SK-N-SH treated with all-trans-retinoic acid at 6 μM for 48 hours (cell line): ENCODE measurements around the gene SLC25A39.

Experiments
- ARNTL ChIP-seq: fragments of 450-650 bp; formaldehyde crosslinking; IDR thresholded peaks from 2 replicates; pipeline ENCODE4 v1.5.0; 2020; ENCODE audit warnings: low read depth, mild to moderate bottlenecking, moderate library complexity, borderline replicate concordance
- BACH2 ChIP-seq: fragments of 250-450 bp; sonication (Bioruptor Pico); IDR thresholded peaks from 2 replicates; pipeline ENCODE4 v1.9.0; 2021; ENCODE audit warnings: mild to moderate bottlenecking, borderline replicate concordance
- ISL1 ChIP-seq: fragments of 250-450 bp; sonication (Bioruptor Pico); IDR thresholded peaks from 2 replicates; pipeline ENCODE4 v2.1.2; 2022; ENCODE audit warnings: mild to moderate bottlenecking, moderate library complexity
- RARB ChIP-seq: fragments of 250-450 bp; sonication (Bioruptor Pico); IDR thresholded peaks from 2 replicates; pipeline ENCODE4 v1.8.0; 2021; ENCODE audit warnings: mild to moderate bottlenecking, moderate library complexity
- SNAI2 ChIP-seq: fragments of 250-450 bp; sonication (Bioruptor Pico); IDR thresholded peaks from 2 replicates; pipeline ENCODE4 v1.5.0; 2020; ENCODE audit warnings: mild to moderate bottlenecking, moderate library complexity
- TCF4 ChIP-seq: fragments of 250-450 bp; sonication (Bioruptor Pico); IDR thresholded peaks from 2 replicates; pipeline ENCODE4 v1.8.0; 2021; ENCODE audit warnings: mild to moderate bottlenecking, moderate library complexity, borderline replicate concordance
- ZC3H10 ChIP-seq: fragments of 250-450 bp; sonication (Bioruptor Pico); IDR thresholded peaks from 2 replicates; pipeline ENCODE4 v1.5.1; 2021; ENCODE audit warnings: mild to moderate bottlenecking, moderate library complexity
- ZNF70 ChIP-seq: fragments of 450-650 bp; formaldehyde crosslinking; IDR thresholded peaks from 2 replicates; pipeline ENCODE4 v1.5.0; 2020; ENCODE audit warnings: mild to moderate bottlenecking, moderate library complexity
- ZNF8 ChIP-seq: fragments of 450-650 bp; formaldehyde crosslinking; IDR thresholded peaks from 2 replicates; pipeline ENCODE4 v1.5.0; 2020; ENCODE audit warnings: mild to moderate bottlenecking, moderate library complexity
- TF ChIP-seq, protein P1 (sequence below): fragments of 250-450 bp; sonication (Bioruptor Pico); IDR thresholded peaks from 2 replicates; pipeline ENCODE4 v1.5.1; 2020; ENCODE audit warnings: low read depth, mild to moderate bottlenecking, moderate library complexity
- TF ChIP-seq, protein P2 (sequence below): fragments of 250-450 bp; sonication (Bioruptor Pico); IDR thresholded peaks from 2 replicates; pipeline ENCODE4 v1.5.0; 2020; ENCODE audit warnings: mild to moderate bottlenecking, moderate library complexity
- TF ChIP-seq, protein P3 (sequence below): fragments of 250-450 bp; sonication (Bioruptor Pico); IDR thresholded peaks from 2 replicates; pipeline ENCODE4 v1.8.0; 2020; ENCODE audit warnings: mild to moderate bottlenecking, moderate library complexity, borderline replicate concordance

DNA sequence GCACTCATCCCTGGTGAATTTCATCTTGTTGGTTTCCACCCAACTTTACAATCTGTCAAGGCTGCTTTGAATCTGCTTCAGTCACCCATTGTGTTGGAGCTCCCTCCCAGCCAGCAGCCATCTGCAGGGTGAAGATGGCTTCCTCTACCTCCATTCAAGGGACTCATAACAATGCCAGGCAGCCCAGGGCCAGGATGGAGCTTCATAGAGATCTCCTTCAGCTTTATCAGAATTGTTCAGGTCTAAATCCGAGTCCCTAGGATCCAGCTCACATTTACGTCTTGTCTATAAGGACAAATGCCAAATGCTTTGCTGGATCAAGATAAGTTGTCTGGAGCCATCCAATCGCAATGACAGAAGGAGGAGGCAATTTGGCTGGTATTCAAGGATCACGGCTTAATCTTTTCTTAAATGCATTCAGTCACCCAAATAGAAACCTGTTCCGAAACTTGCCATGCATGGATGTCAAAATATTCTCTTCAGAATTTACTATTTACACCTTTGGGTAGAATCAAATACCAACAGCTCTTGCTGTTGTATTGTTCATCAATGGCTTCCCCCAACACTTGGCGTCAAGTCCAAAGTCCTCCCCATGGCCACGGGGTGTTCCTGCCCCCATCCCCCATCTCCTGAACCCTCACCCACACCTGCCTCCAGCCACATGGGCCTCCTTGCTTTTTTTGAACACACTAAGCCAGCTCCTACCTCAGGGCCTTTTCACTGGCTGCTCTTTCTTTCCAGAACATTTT, 42.8 kb upstream of the SLC25A39 start:
- TF ChIP-seq ZNF70 (CRISPR knock-in tag) = no peak
- no peak for TF ChIP-seq ARNTL (CRISPR knock-in tag)
- no peak for TF ChIP-seq ZC3H10 (CRISPR knock-in tag)
- TF ChIP-seq SNAI2 (CRISPR knock-in tag) = no peak
- TF ChIP-seq RARB = no peak
- TF ChIP-seq ISL1 (CRISPR knock-in tag) = no peak
- TF ChIP-seq, protein P1, sequence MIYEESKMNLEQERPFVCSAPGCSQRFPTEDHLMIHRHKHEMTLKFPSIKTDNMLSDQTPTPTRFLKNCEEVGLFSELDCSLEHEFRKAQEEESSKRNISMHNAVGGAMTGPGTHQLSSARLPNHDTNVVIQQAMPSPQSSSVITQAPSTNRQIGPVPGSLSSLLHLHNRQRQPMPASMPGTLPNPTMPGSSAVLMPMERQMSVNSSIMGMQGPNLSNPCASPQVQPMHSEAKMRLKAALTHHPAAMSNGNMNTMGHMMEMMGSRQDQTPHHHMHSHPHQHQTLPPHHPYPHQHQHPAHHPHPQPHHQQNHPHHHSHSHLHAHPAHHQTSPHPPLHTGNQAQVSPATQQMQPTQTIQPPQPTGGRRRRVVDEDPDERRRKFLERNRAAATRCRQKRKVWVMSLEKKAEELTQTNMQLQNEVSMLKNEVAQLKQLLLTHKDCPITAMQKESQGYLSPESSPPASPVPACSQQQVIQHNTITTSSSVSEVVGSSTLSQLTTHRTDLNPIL (CRISPR knock-in tag) = no peak
- TF ChIP-seq, protein P2, sequence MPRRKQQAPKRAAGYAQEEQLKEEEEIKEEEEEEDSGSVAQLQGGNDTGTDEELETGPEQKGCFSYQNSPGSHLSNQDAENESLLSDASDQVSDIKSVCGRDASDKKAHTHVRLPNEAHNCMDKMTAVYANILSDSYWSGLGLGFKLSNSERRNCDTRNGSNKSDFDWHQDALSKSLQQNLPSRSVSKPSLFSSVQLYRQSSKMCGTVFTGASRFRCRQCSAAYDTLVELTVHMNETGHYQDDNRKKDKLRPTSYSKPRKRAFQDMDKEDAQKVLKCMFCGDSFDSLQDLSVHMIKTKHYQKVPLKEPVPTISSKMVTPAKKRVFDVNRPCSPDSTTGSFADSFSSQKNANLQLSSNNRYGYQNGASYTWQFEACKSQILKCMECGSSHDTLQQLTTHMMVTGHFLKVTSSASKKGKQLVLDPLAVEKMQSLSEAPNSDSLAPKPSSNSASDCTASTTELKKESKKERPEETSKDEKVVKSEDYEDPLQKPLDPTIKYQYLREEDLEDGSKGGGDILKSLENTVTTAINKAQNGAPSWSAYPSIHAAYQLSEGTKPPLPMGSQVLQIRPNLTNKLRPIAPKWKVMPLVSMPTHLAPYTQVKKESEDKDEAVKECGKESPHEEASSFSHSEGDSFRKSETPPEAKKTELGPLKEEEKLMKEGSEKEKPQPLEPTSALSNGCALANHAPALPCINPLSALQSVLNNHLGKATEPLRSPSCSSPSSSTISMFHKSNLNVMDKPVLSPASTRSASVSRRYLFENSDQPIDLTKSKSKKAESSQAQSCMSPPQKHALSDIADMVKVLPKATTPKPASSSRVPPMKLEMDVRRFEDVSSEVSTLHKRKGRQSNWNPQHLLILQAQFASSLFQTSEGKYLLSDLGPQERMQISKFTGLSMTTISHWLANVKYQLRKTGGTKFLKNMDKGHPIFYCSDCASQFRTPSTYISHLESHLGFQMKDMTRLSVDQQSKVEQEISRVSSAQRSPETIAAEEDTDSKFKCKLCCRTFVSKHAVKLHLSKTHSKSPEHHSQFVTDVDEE (CRISPR knock-in tag) = no peak
- no peak for TF ChIP-seq BACH2 (CRISPR knock-in tag)
- no peak for TF ChIP-seq ZNF8
- no peak for TF ChIP-seq TCF4 (CRISPR knock-in tag)
- TF ChIP-seq, protein P3, sequence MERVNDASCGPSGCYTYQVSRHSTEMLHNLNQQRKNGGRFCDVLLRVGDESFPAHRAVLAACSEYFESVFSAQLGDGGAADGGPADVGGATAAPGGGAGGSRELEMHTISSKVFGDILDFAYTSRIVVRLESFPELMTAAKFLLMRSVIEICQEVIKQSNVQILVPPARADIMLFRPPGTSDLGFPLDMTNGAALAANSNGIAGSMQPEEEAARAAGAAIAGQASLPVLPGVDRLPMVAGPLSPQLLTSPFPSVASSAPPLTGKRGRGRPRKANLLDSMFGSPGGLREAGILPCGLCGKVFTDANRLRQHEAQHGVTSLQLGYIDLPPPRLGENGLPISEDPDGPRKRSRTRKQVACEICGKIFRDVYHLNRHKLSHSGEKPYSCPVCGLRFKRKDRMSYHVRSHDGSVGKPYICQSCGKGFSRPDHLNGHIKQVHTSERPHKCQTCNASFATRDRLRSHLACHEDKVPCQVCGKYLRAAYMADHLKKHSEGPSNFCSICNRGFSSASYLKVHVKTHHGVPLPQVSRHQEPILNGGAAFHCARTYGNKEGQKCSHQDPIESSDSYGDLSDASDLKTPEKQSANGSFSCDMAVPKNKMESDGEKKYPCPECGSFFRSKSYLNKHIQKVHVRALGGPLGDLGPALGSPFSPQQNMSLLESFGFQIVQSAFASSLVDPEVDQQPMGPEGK = no peak
